ENCODE data around the gene OSCP1.
A peak's percentile ranks its signal among the peaks of the same experiment; 100 is the strongest.

The OSCP1 gene

GRCh38 chr1:36402504-36402890 lies 47.8 kb downstream of the OSCP1 start:
- 100% methylated on average over 1 of the region's 4 CpGs for WGBS, 2 experiments (ENCODE audit: insufficient coverage in 2 of 2)
- Histone ChIP-seq H3K36me3 (ENCODE audit: control insufficient read depth, insufficient read depth, low read length) (no peaks in the 10 kb centered on the region), H3K4me3 (ENCODE audit: extremely low read depth, insufficient read depth, low read length, poor library complexity, severe bottlenecking) (no peak overlapping the region), H3K4me1 (ENCODE audit: control insufficient read depth, insufficient read depth, low read length, poor library complexity, severe bottlenecking) (peaks cover 5% of the 10 kb centered on the region), H3K9me3 (ENCODE audit: control insufficient read depth, low read length) (no peaks in the 10 kb centered on the region), H3K27ac (ENCODE audit: low read depth, low read length, severe bottlenecking) (no peak overlapping the region)

DNA sequence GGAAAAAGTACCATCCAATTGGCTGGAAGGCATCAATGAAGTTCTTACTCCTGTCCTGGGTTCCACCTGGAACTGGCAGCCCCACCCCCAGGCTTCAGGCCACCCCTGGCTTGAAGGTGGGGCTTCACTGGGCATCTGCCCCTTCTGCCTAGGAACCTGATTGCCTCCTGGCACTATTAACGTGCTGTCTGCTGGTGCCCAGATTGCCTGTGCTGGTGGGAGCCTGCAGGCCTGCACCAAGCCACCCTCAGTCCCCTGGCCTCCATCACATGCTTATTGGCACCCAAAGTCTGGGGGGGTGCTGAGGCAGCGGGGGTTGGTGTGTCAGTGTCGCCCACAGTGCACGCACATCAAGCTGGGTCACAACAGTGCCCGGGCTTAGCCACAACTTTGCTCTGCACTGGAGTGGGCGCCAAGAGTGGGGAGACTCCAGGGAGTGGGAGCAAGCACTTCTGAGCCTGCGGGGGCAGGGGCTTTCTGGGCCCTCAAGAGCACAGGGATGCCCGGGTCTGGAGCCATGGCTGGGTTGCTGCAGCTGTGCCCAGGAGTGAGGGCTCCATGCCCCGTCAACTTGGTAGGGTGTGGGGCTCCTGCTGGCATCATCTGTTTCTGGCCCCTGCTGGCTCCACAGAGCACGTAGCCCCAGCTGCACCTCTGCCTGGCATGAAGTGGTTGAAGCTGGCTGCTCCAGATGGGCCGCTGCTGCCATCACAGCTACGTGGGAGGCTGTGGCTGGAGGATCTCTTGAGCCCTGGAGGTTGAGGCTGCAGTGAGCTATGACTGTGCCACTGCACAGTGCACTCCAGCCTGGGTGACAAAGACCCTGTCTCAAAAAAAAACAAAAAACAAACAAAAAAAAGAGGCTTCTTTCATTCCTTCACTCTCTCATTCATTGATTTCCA lies 48.4 kb downstream of the OSCP1 start:
- 93 to 94% methylated on average over 9 to 11 of the region's 12 CpGs for WGBS, 2 experiments (ENCODE audit: insufficient coverage in 2 of 2)
- Histone ChIP-seq H3K27ac (ENCODE audit: low read depth, low read length, severe bottlenecking) (no peak overlapping the region), H3K4me3 (ENCODE audit: extremely low read depth, insufficient read depth, low read length, poor library complexity, severe bottlenecking) (peak overlapping the region; percentile 24), H3K9me3 (ENCODE audit: control insufficient read depth, low read length) (no peaks in the 10 kb centered on the region), H3K36me3 (ENCODE audit: control insufficient read depth, insufficient read depth, low read length) (no peaks in the 10 kb centered on the region), H3K4me1 (ENCODE audit: control insufficient read depth, insufficient read depth, low read length, poor library complexity, severe bottlenecking) (peaks cover 5% of the 10 kb centered on the region)

DNA sequence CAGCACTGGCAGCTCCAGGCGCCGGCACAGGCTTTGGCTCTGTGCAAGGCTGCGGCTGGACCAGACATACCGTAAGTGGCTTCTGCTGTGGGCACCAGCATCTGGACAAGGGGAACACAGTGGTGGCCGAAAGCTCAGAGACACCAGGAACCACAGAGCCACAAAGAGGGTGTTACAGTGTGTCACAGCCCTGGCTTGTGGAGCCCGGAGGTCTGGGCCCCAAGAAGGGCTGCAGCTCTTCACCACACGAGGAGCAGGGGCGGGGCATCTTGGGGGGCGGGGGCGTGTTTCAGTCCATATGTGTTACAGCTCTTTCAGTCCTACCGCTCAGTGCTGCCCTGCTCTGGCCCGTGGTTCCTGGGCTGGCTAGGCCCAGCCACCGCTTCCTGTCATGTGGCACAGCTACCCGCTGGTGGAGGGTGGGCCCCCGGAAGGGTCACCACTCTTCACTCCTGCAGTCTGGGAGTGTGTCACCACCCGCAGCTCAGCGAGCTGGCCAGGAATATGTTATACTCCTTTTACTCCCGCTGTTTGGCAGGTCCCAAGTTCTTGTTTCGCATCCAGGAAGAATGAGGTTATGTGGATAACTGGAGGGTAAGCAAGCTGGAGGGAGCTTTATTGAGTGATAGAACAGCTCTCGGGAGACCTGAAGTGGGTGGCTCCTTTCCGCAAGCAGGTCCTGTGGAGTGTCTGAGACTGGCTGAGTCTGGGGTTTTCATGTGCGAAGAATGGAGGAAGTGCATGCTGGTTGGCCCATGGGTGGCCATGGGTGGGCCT lies 49.2 kb downstream of the OSCP1 start:
- no peaks in the 10 kb centered on the region for H3K36me3 ChIP-seq (ENCODE audit: control insufficient read depth, insufficient read depth, low read length)
- H3K4me3 ChIP-seq (ENCODE audit: extremely low read depth, insufficient read depth, low read length, poor library complexity, severe bottlenecking) = peak overlapping the region; percentile 24
- H3K27ac ChIP-seq (ENCODE audit: low read depth, low read length, severe bottlenecking) = peak overlapping the region; percentile 49
- peaks cover 5% of the 10 kb centered on the region for H3K4me1 ChIP-seq (ENCODE audit: control insufficient read depth, insufficient read depth, low read length, poor library complexity, severe bottlenecking)
- H3K9me3 ChIP-seq (ENCODE audit: control insufficient read depth, low read length) = no peaks in the 10 kb centered on the region
- 69 to 79% methylated on average over 19 to 21 of the region's 22 CpGs for WGBS, 2 experiments (ENCODE audit: insufficient coverage in 2 of 2)

- no peaks in the 10 kb centered on the region for H3K9me3 ChIP-seq (ENCODE audit: control insufficient read depth, low read length)
- H3K27ac ChIP-seq (ENCODE audit: low read depth, low read length, severe bottlenecking) = peak overlapping the region; percentile 23
- no peaks in the 10 kb centered on the region for H3K36me3 ChIP-seq (ENCODE audit: control insufficient read depth, insufficient read depth, low read length)
- H3K4me3 ChIP-seq (ENCODE audit: extremely low read depth, insufficient read depth, low read length, poor library complexity, severe bottlenecking) = no peak overlapping the region
- peaks cover 6% of the 10 kb centered on the region for H3K4me1 ChIP-seq (ENCODE audit: control insufficient read depth, insufficient read depth, low read length, poor library complexity, severe bottlenecking)
- 90 to 95% methylated on average over 6 to 10 of the region's 10 CpGs for WGBS, 2 experiments (ENCODE audit: insufficient coverage in 2 of 2)
Measured at GRCh38 chr1:36400514-36400824, 49.8 kb downstream of the OSCP1 start.

- Histone ChIP-seq H3K4me3 (ENCODE audit: extremely low read depth, insufficient read depth, low read length, poor library complexity, severe bottlenecking) (peak overlapping the region; percentile 72), H3K4me1 (ENCODE audit: control insufficient read depth, insufficient read depth, low read length, poor library complexity, severe bottlenecking) (peaks cover 7% of the 10 kb centered on the region), H3K9me3 (ENCODE audit: control insufficient read depth, low read length) (no peaks in the 10 kb centered on the region), H3K36me3 (ENCODE audit: control insufficient read depth, insufficient read depth, low read length) (peaks cover 11% of the 10 kb centered on the region), H3K27ac (ENCODE audit: low read depth, low read length, severe bottlenecking) (peak overlapping the region; percentile 45)
- 90 to 97% methylated on average over 4 to 7 of the region's 7 CpGs for WGBS, 2 experiments (ENCODE audit: insufficient coverage in 2 of 2)
Measured at GRCh38 chr1:36398370-36398977, 51.8 kb downstream of the OSCP1 start.

GRCh38 chr1:36397378-36398230 lies 52.6 kb downstream of the OSCP1 start, which contains the start of gene LSM10:
Gene LSM10 (minus strand): TSS chr1:36397908. CDS start chr1:36394129, 3,779 bp downstream.
- Histone ChIP-seq H3K9me3 (ENCODE audit: control insufficient read depth, low read length) (no peaks in the 10 kb centered on the region), H3K27ac (ENCODE audit: low read depth, low read length, severe bottlenecking) (peak within 1 kb of the TSS; percentile 83), H3K4me3 (ENCODE audit: extremely low read depth, insufficient read depth, low read length, poor library complexity, severe bottlenecking) (peak within 1 kb of the TSS; percentile 72), H3K36me3 (ENCODE audit: control insufficient read depth, insufficient read depth, low read length) (peaks cover 20% of the 10 kb centered on the region), H3K4me1 (ENCODE audit: control insufficient read depth, insufficient read depth, low read length, poor library complexity, severe bottlenecking) (peaks cover 7% of the 10 kb centered on the region)
- WGBS, 2 experiments (ENCODE audit: insufficient coverage in 2 of 2) = 0 to 1% methylated on average over 48 to 55 of the region's 60 CpGs

- 0 to 17% methylated on average over 3 to 5 of the region's 5 CpGs for whole genome bisulfite sequencing, 2 experiments (ENCODE audit: insufficient coverage in 2 of 2)
- H3K27ac ChIP-seq (ENCODE audit: low read depth, low read length, severe bottlenecking) = peak overlapping the region; percentile 83
Measured at GRCh38 chr1:36397083-36397377, 53.2 kb downstream of the OSCP1 start.

DNA sequence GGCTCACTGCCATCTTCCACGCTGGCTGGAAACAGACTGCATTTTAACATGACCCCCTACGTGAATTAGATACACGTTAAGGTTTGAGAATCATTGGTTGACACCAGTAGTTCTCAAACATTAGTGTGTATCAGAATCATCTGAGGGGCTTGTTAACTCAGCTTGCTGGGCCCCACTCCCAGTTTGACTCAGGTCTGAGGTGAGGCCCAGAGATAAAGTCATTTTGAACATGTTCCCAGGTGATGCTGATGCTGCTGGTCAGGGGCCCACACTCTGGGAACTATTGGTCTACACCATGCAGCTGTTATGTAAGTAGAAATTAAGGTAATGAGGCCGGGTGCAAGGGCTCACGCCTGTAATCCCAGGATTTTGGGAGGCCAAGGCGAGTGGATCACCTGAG lies 53.9 kb downstream of the OSCP1 start:
- 94 to 95% methylated on average over 5 to 6 of the region's 6 CpGs for WGBS, 2 experiments (ENCODE audit: insufficient coverage in 2 of 2)
- no peak overlapping the region for H3K27ac ChIP-seq (ENCODE audit: low read depth, low read length, severe bottlenecking)
- H3K4me1 ChIP-seq (ENCODE audit: control insufficient read depth, insufficient read depth, low read length, poor library complexity, severe bottlenecking) = peaks cover 7% of the 10 kb centered on the region
- no peaks in the 10 kb centered on the region for H3K9me3 ChIP-seq (ENCODE audit: control insufficient read depth, low read length)
- H3K4me3 ChIP-seq (ENCODE audit: extremely low read depth, insufficient read depth, low read length, poor library complexity, severe bottlenecking) = peak overlapping the region; percentile 72
- H3K36me3 ChIP-seq (ENCODE audit: control insufficient read depth, insufficient read depth, low read length) = peaks cover 32% of the 10 kb centered on the region

More at GRCh38 chr1:36397083-36397377, 53.2 kb downstream of the OSCP1 start:
- peaks cover 25% of the 10 kb centered on the region for H3K36me3 ChIP-seq (ENCODE audit: control insufficient read depth, insufficient read depth, low read length)
- no peaks in the 10 kb centered on the region for H3K9me3 ChIP-seq (ENCODE audit: control insufficient read depth, low read length)
- peak overlapping the region; percentile 72 for H3K4me3 ChIP-seq (ENCODE audit: extremely low read depth, insufficient read depth, low read length, poor library complexity, severe bottlenecking)
- peaks cover 7% of the 10 kb centered on the region for H3K4me1 ChIP-seq (ENCODE audit: control insufficient read depth, insufficient read depth, low read length, poor library complexity, severe bottlenecking)

DNA sequence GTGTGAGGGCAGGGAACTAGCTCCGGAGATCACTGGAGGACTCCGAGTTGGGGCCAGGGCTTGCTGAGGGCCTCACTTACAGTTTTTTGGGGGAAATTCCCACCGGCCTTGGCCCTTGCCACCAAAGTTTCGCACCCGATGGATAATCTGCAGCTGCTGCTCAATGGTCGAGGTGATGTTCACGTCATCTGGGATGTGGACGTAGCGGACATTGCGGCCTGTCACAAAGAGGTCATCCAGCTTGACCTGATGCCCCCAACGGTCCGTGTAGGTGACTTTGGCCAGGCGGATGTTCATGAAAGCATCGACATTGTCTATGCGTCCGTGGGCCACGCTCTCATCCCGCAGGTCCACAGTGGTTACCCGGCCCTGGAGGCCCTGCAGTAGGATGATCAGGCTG lies 56.6 kb downstream of the OSCP1 start:
- 97 to 98% methylated on average over 19 of the region's 19 CpGs for WGBS, 2 experiments (ENCODE audit: insufficient coverage in 2 of 2)

DNA sequence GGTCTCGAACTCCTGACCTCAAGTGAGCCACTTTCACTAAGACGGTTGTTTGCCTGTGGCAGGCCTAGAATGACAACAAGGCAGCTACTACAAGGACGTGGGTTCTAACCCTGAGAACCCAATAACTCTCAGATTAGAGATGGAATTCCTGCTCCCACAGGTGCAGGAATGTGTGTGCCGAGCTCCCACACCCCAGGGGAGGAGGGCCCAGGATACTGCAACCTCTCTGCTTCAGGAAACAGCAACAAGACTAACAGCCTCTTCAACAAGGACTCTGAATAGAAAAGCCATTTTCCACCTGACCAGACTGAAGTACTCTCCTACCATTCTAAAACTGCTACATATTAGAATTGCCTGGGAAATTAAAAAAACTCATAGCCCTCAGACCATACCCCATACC lies 57.4 kb downstream of the OSCP1 start:
- WGBS, 2 experiments (ENCODE audit: insufficient coverage in 2 of 2) = 93 to 95% methylated on average over 4 of the region's 4 CpGs
- peaks cover 39% of the 10 kb centered on the region for H3K36me3 ChIP-seq (ENCODE audit: control insufficient read depth, insufficient read depth, low read length)
- H3K9me3 ChIP-seq (ENCODE audit: control insufficient read depth, low read length) = no peaks in the 10 kb centered on the region
- H3K27ac ChIP-seq (ENCODE audit: low read depth, low read length, severe bottlenecking) = no peak overlapping the region
- H3K4me1 ChIP-seq (ENCODE audit: control insufficient read depth, insufficient read depth, low read length, poor library complexity, severe bottlenecking) = peaks cover 25% of the 10 kb centered on the region
- H3K4me3 ChIP-seq (ENCODE audit: extremely low read depth, insufficient read depth, low read length, poor library complexity, severe bottlenecking) = no peak overlapping the region

More for the DNA sequence above, 56.6 kb downstream of the OSCP1 start:
- peaks cover 39% of the 10 kb centered on the region for H3K36me3 ChIP-seq (ENCODE audit: control insufficient read depth, insufficient read depth, low read length)
- H3K4me1 ChIP-seq (ENCODE audit: control insufficient read depth, insufficient read depth, low read length, poor library complexity, severe bottlenecking) = peaks cover 21% of the 10 kb centered on the region
- H3K27ac ChIP-seq (ENCODE audit: low read depth, low read length, severe bottlenecking) = no peak overlapping the region
- H3K4me3 ChIP-seq (ENCODE audit: extremely low read depth, insufficient read depth, low read length, poor library complexity, severe bottlenecking) = no peak overlapping the region
- no peaks in the 10 kb centered on the region for H3K9me3 ChIP-seq (ENCODE audit: control insufficient read depth, low read length)

Measured in mesodermal cell (in vitro differentiated cells).